Ureter (tissue), 1 donor: ENCODE results near the gene BCAS3. TPM values are rescaled to one million over a fixed set of nuclear protein-coding genes. Genes with fewer than 3 reads are reported as not detected.
"Not testable (repeated sequence)": the region's sequence is repeated elsewhere in the genome, so short reads cannot be mapped to it uniquely, and the experiment has no call there.

Experiments
- DNase-seq: peaks from one replicate; pipeline ENCODE4 v3.0.0-alpha.2; 2020; ENCODE audit warnings: low spot score
- total RNA-seq: library from RNA; stranded (reverse); gene quantifications from one replicate; pipeline ENCODE4 v1.2.4, GENCODE V29; 2023
- donor health status: DM: yes; HTN: yes; CAD: no.

The BCAS3 gene
- total RNA-seq, 1 donor from 2014 or later, result 57.9 TPM

DNA sequence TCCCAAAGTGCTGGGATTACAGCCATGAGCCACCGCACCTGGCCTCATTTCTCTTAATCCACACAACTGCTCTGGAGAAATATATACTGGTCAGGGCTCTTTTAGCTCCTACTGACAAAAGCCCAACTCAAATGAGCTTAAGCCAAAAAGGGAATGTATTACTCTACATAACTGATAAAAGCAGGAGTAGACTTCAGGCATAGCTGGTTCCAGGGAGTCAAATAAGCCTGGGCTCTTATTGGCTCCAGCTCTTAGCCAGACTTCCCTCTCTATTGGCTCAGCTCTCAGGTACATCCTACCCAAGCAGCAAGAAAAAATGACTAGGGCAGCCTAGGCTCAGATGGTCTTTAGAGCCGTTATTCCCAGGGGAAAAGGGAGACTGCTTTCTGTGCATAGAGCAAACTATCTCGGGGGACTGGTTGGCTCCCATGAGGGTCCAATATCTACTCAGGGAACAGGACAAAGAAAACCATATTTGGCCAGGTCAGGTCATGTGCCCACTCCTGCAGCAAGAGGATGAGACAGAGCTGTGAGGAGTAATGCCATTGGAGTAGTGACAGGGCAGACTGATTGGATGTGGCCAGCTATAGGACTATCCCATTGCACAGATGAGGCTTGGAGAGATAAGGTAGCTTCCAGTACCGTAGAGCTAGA is 743.2 kb downstream of the BCAS3 start:
- no peak for DNase-seq

DNA sequence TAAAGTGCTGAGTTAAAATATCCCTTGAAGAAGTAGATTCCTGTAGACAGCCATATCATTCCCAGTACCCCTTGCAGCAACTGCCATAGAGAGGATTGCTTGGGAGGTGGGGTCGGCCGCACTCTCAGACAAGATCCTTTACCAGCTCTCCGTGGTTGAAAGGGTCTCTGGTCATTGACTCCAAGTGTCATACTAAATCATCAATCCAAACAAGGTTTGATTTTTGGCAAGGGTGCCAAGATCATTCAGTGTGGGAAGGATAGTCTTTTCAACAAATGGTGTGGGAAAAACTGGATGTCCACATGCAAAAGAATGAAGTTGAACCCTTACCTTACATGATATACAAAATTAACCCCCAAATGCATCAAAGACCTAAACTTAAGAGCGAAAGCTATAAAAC is 743.8 kb downstream of the BCAS3 start:
- no peak for DNase-seq

DNA sequence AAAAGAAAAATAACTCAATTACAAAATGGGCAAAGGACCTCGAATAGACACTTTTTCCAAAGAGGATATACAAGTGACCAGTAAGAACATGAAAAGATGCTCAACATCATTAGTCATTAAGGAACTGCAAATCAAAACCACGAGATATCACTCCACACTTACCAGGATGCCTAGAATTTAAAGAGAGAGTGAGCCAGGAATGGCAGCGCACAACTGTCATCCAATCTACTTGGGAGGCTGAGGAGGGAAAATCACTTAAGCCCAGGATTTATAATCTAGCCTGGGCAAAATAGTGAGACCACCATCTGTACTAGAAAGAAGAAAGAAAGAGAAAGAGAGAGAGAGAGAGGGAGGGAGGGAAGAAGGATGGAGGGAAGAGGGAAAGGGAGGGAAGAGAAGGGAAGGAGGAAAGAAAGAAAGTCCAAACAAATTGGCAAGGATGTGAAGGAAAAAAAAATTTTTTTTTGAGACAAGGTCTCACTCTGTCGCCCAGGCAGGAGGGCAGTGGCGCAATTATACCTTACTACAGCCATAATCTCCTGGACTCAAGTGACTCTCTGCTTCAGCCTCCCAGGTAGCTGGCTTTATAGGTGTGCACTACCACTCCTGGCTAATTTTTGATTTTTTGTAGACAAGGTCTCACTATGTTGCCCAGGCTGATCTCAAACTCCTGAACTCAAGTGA is 744.6 kb downstream of the BCAS3 start:
- no peak for DNase-seq

DNA sequence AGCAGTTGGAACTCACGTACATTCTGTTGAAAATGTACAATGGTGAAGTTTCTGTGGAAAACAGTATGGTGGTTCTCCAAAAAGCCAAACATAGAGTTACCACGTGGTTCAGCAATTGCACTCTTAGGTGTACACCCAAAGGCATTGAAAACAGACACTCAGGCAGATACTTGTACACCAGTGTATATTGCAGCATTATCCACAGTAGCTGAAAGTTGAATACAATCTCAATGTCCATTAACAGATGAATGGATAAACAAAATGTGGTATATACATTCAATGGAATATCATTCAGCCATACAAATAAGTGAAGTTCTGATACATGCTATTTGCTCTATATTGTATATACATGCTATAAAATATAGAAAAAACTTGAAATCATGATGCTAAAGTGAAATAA is 745.2 kb downstream of the BCAS3 start:
- no peak for DNase-seq

DNA sequence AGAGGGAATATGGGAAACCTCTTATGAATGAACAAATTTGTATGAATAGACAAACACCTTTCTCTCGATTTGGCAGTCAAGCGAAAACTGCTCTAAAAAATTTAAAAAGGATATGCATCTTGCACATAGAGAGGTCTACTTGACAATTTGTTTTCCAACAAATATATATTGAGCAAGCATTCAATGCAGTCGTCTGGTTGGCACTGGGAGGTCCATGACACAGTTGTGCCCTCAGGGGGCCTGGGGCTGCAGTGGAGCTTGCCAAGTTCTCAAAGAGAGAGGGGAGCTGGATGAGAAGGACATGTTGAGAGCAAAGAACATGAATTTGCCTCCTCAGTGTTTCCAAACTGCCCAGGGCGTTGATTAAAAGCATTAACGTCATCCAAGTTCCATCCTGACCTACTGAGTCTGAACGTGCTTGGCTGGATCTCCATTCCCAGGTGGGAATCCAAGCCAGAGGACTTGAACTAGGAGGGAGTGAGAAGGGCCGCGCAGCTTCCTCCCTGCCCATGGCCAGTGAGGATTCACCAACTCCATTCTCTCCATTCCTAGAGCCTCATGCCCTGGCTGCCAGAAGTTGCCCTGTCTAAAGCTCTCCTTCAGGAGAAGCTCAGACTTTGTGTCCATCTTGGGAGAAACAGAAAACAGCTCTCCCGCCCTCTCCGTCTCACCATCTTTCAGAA is 746.5 kb downstream of the BCAS3 start:
- no peak for DNase-seq

DNA sequence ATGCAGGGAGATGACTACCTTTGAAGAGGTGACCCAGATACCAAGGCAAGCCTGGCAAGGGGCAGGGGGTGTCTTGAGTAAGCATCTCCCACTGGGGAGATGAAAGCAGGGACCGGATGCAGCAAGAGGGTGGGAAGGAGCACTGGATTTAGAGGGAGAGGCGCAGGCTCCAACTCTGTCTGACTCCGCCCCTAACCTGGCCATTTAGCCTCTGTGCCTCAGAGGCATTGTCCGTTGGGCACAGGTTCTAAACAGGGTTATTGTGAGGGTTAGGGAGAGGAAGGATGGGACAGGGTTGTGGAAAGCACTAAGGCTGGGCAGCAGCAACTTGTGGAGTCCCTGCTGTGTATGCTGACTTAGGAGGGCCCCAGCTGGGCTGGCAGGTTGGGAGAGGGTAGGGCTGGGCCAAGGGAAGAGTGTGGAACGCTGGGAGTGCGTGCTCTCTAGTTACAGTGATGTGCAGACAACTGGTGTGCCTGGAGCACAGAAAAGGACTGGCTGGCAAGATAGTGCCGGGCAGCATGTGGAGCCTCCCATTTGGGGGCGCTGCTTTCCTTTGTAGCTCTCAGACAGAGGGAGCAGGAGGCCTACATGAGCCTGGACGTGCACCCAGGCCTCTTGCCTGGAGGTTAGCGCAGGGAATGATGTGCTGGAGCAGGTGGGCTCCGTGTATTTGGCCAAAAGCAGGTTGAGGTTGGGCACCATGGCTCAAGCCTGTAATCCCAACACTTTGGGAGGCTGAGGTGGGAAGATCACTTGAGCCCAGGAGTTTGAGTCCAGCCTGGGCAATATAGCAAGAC is 748.2 kb downstream of the BCAS3 start:
- DNase-seq, result no peak

DNA sequence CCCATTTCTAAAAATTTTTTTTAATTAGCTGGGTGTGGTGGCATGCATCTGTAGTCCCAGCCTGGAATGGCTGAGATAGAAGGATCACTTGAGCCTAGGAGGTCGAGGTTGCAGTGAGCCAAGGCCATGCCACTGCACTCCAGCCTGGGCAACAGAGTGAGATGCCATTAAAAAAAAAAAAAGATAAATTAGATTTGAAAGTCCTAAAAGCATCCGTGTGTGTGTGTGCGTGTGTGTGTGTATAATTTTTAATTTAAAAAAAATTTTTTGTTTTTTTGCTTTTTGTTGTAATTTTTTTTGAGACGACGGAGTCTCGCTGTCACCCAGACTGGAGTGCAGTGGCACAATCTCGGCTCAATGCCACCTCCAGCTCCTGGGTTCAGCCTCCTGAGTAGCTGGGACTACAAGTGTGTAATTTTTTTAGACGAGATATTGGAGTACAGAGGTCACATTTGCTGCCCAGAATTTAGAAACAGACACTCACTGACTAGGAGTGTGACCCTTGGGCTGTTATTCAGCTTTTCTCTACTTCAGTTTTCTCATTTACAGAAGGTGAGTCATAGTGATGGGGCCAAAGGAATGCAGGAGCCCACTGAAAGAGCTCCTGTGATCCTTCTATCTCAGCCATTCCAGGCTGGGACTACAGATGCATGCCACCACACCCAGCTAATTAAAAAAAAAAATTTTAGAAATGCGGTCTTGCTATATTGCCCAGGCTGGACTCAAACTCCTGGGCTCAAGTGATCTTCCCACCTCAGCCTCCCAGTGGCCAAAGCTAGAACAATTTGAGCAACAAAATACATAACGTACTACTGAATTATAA is 749.0 kb downstream of the BCAS3 start:
- DNase-seq, result no peak

DNA sequence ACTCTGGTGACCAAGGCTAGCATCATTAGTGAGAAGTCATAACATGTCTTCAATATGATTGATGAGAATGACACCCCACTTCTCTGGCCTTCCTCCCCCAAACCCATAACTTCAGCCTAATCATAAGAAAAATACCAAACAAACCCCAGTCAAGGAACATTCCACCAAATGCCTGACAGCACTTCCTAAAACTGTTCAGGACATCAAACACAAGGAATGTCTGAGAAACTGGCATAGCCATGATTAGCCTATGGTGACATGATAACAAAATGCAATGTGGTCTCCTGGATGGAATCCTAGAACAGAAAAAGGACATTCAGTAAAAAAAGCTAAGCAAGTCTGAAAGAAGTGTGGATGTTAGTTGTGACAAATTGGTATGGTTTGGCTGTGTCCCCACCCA is 749.9 kb downstream of the BCAS3 start:
- DNase-seq, result no peak

DNA sequence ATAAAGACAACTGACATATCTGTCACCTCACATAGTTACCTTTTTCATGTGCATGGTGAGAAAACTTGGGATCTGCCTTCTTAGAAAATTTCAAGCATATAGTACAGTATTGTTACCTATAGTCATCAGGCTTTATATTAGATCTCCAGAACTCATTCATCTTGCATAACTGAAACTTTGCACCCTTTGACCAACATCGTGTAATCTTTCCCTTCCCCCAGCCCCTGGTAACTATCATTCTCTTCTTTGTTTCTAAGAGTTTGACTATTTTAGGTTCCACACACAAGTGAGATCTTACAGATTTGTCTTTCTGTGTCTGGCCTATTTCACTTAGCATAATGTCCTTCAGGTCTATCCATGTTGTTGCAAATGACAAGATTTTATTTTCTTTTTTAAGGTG is 751.6 kb downstream of the BCAS3 start:
- no peak for DNase-seq

DNA sequence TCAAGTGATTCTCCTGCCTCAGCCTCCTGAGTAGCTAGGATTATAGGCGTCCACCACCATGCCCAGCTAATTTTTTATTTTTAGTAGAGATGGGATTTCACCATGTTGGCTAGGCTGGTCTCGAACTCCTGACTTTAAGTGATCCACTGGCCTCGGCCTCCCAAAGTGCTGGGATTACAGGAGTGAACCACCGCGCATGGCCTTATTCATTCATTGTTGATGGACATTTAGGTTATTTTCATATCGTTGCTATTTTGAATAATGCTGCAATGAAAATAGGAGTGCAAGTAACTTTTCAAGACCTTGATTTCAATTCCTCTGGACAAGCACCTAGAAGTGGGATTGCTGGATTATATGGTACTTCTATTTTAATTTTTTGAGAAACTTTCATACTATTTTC is 752.2 kb downstream of the BCAS3 start:
- not testable (repeated sequence) for DNase-seq

DNA sequence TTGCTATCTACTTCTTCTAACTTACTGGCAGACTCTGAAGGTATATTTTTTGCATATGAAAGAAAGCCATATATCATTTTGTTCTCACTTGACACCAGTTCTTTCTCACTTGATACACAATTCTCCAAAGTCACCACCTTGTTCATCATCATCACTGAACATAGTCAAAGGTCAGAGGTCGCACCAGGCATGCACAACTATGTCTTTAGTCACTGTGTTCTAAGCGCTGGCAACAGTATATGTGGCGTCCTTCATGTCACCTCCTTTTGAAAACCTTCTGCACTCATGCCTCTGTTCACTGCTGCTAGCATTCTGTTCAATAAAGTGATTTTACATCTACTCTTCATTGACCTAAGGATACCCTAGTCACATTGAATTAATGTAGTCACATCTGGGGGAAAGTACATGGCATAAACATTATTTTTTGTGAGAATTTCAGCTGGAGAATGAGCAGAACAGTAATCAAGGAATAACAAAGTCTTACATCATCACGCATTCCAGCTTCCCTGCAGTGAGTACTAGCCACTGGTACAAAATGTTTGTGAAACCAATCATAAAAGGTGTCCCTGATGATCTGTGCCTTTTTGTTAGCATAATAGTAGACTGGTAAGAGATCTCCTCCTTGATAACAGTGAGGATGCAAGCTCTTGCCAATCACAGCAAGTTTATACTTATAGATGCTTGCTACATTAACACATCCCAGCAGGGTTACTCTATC is 754.1 kb downstream of the BCAS3 start:
- DNase-seq, result no peak

DNA sequence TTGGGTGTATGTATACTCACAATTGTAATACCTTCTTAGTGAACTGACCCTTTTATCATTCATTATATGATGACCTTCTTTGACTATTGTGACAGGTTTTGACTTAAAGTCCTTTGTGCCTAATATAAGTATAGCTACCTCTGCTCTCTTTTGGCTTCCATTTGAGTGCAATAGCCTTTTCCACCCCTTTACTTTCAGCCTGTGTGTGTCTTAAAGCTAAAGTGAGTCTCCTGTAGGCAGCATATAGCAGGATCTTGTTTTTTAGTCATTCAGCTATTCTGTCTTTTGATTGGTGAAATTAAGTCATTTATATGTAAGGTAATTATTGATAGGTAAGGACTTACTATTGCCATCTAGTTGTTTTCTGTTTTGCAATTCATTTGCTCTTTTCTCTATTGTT is 758.6 kb downstream of the BCAS3 start:
- no peak for DNase-seq

DNA sequence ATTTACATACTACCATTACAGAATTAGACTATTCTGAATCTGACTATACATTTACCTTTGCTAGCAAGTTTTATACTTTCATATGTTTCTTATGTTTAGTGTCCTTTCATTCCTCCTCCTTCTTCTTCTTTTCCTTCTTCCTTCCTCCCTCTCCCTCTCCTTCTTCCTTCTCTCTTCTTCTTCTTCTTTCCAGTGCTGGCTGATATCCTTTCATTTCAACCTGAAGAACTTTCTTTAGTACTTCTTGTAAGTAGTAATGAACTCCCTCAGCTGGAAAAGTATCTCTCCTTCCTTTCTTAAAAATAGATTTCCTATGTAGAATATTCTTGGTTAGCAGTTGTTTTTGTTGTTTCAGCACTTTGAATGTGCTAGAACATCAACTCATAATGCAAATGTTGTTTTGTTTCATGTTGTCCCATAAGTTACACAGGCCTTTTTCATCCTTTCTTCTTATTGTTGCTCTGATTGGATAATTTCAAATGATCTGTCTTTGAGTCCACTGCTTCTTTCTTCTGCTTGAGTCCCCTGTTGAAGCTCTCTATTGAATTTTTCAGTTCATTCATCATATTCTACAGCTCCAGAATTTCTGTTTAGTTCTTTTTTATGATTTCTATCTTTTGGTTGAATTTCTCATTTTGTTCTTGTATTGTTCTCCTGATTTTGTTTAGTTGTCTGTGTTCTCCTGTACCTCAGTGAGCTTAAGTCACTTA is 759.5 kb downstream of the BCAS3 start:
- no peak for DNase-seq

DNA sequence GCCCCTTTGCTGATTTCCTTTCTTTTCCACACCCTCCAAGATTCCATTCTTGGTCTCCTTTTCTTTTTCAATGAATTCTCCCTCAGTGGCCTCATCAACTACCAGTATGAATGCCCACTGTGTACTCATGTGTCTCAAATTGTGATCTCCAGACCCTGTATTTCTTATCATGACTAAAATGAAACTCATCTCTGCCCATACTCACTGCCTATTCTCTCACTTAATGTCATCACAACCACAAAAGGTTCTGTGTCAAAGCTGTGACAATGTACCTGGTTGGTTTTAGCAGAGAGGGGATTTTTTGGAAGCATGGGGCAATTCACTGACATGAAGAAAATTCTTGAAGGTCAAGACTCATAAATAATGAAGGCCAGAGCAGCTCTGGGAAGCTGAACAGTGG is 763.0 kb downstream of the BCAS3 start:
- no peak for DNase-seq

DNA sequence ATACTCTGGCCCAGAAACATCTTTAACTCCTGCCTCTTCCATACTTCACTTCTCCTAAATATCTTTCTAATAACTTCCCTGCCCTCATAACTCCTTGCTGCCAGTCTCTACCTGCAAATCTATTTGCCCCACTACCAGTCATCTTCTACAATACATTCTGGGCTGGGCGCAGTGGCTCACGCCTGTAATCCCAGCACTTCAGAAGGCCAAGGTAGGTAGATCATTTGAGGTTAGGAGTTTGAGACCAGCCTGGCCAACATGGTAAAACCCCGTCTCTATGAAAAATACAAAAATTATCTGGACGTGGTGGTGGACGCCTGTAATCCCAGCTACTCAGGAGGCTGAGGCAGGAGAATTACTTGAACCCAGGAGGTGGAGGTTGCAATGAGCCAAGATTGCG is 763.9 kb downstream of the BCAS3 start:
- DNase-seq, result not testable (repeated sequence)

DNA sequence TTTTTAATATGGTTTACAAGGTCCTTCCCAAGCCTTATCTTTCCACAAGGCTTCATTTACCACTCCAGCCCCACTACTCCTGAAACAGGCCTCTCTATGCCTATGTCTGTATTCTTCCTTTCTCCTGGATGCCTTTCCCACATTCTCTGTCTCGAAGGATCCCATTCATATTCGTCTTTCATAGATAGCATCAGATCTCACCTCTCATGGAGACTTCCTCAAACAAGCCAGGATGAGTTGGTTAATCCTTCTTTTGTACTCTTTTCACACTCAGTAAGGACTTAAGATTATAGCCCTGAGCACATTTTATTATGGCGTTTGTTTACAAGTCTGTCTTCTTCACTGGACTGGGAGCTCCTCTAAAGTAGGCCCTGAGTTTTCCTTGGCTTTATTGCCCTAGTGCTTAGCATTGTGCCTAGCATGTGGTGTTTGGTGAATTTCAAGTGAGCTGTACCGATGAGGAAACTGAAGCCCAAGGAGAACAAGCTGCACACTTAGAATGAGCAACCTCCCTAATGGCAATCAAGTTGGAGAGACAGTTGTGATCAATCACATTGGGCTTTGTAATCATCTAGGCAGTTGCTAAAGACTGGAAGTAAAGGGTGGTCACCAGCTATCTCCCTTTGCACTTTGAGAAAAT is 764.6 kb downstream of the BCAS3 start:
- no peak for DNase-seq
